Vagina (tissue), 2 donors: Measurements from ENCODE around the gene ADAMTSL5.

ENCODE experiments used
- CTCF ChIP-seq, 3 experiments: fragments of 450-650 bp in 2 of 3; fragments of 200-600 bp in 1 of 3; sonication (generic) in 1 of 3; IDR thresholded peaks; one replicate each; pipeline ENCODE4 v1.5.1; 2017 to 2019; ENCODE audit warnings: antibody characterized with exemption in 3 of 3, mild to moderate bottlenecking in 2 of 3, moderate library complexity in 2 of 3
- POLR2A ChIP-seq, 2 donors: fragments of 450-650 bp; IDR thresholded peaks; one replicate each; pipeline ENCODE4 v1.6.1; 2017; ENCODE audit warnings: antibody characterized with exemption in 2 of 2, mild to moderate bottlenecking in 2 of 2, moderate library complexity in 2 of 2
- POLR2AphosphoS5 ChIP-seq, 2 donors: sonication (generic); formaldehyde crosslinking; IDR thresholded peaks; one replicate each; pipeline ENCODE4 v1.9.0; 2017; ENCODE audit warnings: antibody characterized with exemption in 2 of 2, mild to moderate bottlenecking in 2 of 2, low read depth in 1 of 2; ENCODE audit not compliant: insufficient read depth in 1 of 2

GRCh38 chr19:1520203-1520780 lies 7.5 kb upstream of the ADAMTSL5 start:
- TF ChIP-seq CTCF (IDR thresholded peaks at IDR 0.05), result no peak
- no peak for TF ChIP-seq POLR2A (IDR thresholded peaks at IDR 0.05)
- TF ChIP-seq POLR2AphosphoS5 (IDR thresholded peaks at IDR 0.05; ENCODE audit: insufficient read depth in 1 of 2, low read depth in 1 of 2), result no peak
